GM19025 (cell line): ENCODE measurements around the gene NPRL2.
A peak's percentile ranks its signal among the peaks of the same experiment; 100 is the strongest.

ENCODE experiments used
- ATAC-seq: cut with Tn5 transposase; IDR thresholded peaks from one replicate; pipeline ENCODE4 v1.9.1; 2021; ENCODE audit warnings: mild to moderate bottlenecking, low read depth, moderate library complexity; ENCODE audit not compliant: unreplicated experiment

The NPRL2 gene

GRCh38 chr3:50333744-50334328 lies 16.7 kb downstream of the NPRL2 start:
- no peak for ATAC-seq

- ATAC-seq: no peak
Measured at GRCh38 chr3:50331364-50331907, 19.1 kb downstream of the NPRL2 start.

DNA sequence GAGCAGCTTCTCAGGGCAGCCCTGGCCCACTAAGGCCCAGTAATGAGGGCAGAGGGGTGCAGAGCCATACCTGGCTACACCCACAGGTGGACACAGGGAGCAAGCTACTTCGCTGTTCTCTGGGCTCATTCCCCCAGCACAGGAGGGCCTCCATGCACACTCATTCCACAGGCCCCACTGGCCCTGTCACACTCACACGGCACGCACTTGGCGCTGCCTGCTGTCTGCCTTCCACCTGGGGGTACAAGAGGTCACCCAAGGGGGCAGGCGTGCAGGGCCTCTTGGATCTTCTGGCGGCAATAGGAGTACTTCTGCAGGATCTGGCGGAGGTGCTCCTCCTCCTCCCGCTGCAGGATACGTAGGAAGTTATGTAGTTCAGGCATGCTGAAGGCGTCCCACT lies 20.2 kb downstream of the NPRL2 start:
- ATAC-seq: no peak

GRCh38 chr3:50327943-50328691 lies 22.5 kb downstream of the NPRL2 start, which contains the start of gene TUSC2:
Gene TUSC2 (minus strand): TSS chr3:50328223. CDS start chr3:50328099, 124 bp downstream.
- ATAC-seq: peak; percentile 88

DNA sequence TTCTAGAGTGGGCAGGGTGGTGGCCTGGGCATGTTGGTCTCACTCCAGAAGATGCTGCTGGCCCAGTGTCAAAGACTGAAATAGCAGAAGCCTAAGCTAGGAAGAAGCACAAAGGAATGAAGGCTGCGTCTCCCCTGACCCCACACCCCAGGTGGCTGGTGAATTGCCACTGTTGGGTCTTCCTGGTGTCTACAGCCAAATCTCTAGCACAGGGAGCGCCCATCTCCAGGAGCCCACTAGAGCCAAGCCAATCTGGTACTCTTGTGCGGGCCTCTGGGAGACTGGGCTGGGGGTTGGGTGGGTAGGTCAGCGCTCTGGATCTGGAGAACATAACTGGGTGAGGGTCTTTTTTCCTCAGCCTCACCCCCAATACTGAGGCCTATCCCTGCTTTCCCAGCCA lies 23.4 kb downstream of the NPRL2 start:
- no peak for ATAC-seq

GRCh38 chr3:50326182-50326541 lies 24.4 kb downstream of the NPRL2 start:
- no peak for ATAC-seq

DNA sequence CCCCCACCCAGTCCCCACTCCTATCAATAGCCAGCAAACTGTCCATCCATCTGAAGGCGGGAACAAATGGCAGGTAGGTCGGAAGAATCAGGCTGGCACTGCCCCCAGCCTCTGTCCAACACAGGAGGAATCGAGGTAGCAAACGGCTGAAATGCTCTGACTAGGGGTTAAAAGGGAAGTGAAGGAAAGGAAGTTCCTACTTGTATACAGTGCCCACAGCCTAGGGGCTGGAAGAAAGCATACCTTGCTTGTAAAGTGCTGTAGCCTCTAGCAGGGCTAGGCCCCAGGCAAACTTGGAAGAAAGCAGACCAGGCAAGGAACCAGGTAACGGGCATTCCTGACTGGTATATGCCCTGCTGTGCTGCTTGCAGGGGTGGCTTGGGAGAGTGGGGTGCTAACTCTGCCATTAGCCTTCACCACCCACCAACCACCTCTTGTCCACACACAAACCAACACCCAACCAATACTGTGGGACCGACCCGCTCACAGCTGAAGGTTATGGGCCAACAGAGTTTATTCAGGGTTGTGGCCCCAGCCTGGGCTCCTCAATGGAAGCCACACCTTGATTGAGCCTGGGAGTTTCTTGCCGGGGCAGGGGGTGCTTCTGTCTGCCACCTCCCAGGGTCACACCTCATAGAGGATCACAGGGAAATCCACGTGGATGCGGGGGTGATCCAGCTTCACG lies 24.9 kb downstream of the NPRL2 start:
- no peak for ATAC-seq

GRCh38 chr3:50325113-50325480 lies 25.5 kb downstream of the NPRL2 start:
- no peak for ATAC-seq

- ATAC-seq: no peak
Measured at GRCh38 chr3:50324351-50325112, 26.0 kb downstream of the NPRL2 start.

- no peak for ATAC-seq
Measured at GRCh38 chr3:50323614-50324199, 26.9 kb downstream of the NPRL2 start.

DNA sequence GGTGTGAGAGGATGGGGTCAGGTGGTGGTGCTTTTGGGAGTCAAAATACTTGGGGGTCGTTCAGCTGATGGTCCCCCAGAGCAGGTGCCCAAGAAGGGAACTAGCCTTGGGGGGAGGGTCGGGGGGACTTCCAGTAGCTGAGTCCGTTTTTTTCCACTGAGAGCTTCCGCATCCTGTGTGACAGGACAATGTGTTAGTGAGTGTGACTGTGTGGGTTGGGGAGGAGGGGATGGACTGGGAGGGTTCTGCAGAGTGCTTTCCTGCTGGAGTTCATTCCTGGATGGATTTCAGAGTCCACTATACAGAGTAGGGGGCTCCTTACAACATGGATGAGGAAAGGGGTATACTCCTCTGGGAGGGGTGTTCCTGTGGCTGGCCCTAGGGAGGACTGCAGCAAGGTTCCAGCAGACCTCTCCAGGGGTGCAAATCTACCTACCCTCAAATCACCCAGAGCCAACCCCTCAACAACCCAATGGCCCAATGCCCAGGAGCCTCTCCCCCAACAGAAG lies 27.4 kb downstream of the NPRL2 start:
- ATAC-seq: no peak

GRCh38 chr3:50322386-50323091 lies 28.0 kb downstream of the NPRL2 start, which contains the start of gene HYAL2:
Gene HYAL2 (minus strand): TSS chr3:50322745. CDS start chr3:50320489, 2,256 bp downstream.
- ATAC-seq: no peak

- ATAC-seq: no peak
Measured at GRCh38 chr3:50322115-50322385, 28.5 kb downstream of the NPRL2 start.

GRCh38 chr3:50321336-50322114 lies 29.1 kb downstream of the NPRL2 start:
- ATAC-seq: peak; percentile 82

GRCh38 chr3:50320853-50321335 lies 29.7 kb downstream of the NPRL2 start:
- peak; percentile 52 for ATAC-seq

GRCh38 chr3:50319894-50320625 lies 30.5 kb downstream of the NPRL2 start:
- no peak for ATAC-seq

DNA sequence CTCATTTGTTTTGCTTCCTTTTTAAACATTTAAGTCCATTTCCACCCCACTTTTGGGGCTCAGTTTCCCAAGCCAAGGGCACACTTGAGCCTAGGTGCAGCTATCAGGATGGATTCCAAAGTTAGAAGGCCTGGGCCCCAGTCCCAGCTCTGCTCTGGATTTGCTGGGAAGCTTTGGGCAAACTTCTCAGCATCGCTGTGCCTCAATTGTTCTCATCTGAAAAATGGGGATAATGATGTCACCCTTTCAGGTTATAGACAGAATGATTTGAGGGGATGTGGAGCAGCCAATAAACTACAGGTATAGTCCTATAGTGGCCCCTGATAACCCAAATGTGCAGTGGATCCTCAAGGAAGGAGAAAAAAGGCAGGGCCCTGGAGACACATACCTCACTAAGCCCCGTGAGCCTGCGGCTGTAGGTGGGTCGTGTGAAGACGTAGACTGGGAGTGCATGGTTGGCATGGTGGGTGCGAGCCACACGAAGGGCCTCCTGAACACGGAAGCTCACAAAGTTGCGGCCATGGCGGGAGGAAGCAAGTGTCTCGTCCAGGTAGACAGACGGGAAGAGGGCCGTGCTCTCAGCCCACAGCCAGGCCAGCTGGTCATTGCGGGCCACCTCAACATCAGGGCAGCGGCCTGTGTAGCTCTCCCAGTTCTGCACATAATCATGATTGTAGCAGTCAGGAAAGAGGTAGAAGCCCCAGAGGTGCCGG lies 31.2 kb downstream of the NPRL2 start:
- no peak for ATAC-seq
